HepG2 (cell line): Measurements from ENCODE around the gene ZFP36L2. TPM values are rescaled to one million over a fixed set of nuclear protein-coding genes. Genes with fewer than 3 reads are reported as not detected.

Experiments used
- BATF2 ChIP-seq: sonication (generic); formaldehyde crosslinking; IDR thresholded peaks from 2 replicates; pipeline ENCODE4 v1.8.0; 2022; ENCODE audit warnings: mild to moderate bottlenecking, missing genetic modification reagents, moderate library complexity
- E2F2 ChIP-seq: sonication (generic); formaldehyde crosslinking; IDR thresholded peaks from 2 replicates; pipeline ENCODE4 v1.4.0; 2020; ENCODE audit warnings: missing genetic modification reagents, borderline replicate concordance
- E2F5 ChIP-seq: sonication (generic); formaldehyde crosslinking; conservative IDR thresholded peaks from 2 replicates; pipeline ENCODE4 v1.4.0; 2020; ENCODE audit warnings: missing genetic modification reagents
- ESRRA ChIP-seq: sonication (generic); formaldehyde crosslinking; IDR thresholded peaks from 2 replicates; pipeline ENCODE4 v1.5.1; 2020; ENCODE audit warnings: mild to moderate bottlenecking, low read depth, missing genetic modification reagents
- FLYWCH1 ChIP-seq: sonication (generic); formaldehyde crosslinking; IDR thresholded peaks from 2 replicates; pipeline ENCODE4 v1.8.1; 2023; ENCODE audit warnings: mild to moderate bottlenecking, missing genetic modification reagents
- GABPB1 ChIP-seq: IDR thresholded peaks from 2 replicates; pipeline ENCODE4 v1.6.1; 2016; ENCODE audit warnings: mild to moderate bottlenecking, missing genetic modification reagents, moderate library complexity, missing compliant biosample characterization
- GATAD2A ChIP-seq: IDR thresholded peaks from 2 replicates; pipeline ENCODE4 v1.6.1; 2016
- HCFC1 ChIP-seq: fragments of 150-350 bp; IDR thresholded peaks from 2 replicates; pipeline ENCODE4 v1.6.1; 2014; ENCODE audit warnings: low read depth, low read length
- IRF9 ChIP-seq: sonication (generic); formaldehyde crosslinking; IDR thresholded peaks from 2 replicates; pipeline ENCODE4 v1.8.0; 2022; ENCODE audit warnings: missing genetic modification reagents, mild to moderate bottlenecking, borderline replicate concordance
- ISX ChIP-seq: sonication (generic); formaldehyde crosslinking; conservative IDR thresholded peaks from 2 replicates; pipeline ENCODE4 v1.5.0; 2020; ENCODE audit warnings: missing genetic modification reagents
- KMT2A ChIP-seq: sonication (generic); formaldehyde crosslinking; IDR thresholded peaks from 2 replicates; pipeline ENCODE4 v1.4.0; 2020; ENCODE audit warnings: missing genetic modification reagents
- MLX ChIP-seq: IDR thresholded peaks from 2 replicates; pipeline ENCODE4 v1.6.1; 2016
- MTA1 ChIP-seq: sonication (generic); formaldehyde crosslinking; IDR thresholded peaks from 2 replicates; pipeline ENCODE4 v1.4.0; 2020; ENCODE audit warnings: missing genetic modification reagents, mild to moderate bottlenecking, borderline replicate concordance
- RARG ChIP-seq: sonication (generic); formaldehyde crosslinking; IDR thresholded peaks from 2 replicates; pipeline ENCODE4 v1.4.0; 2020; ENCODE audit warnings: low read depth, mild to moderate bottlenecking, missing genetic modification reagents
- SMYD3 ChIP-seq: sonication (generic); formaldehyde crosslinking; IDR thresholded peaks from 2 replicates; pipeline ENCODE4 v1.8.1; 2023; ENCODE audit warnings: mild to moderate bottlenecking, missing genetic modification reagents
- XRCC5 ChIP-seq: fragments of 200-400 bp; formaldehyde crosslinking; optimal IDR thresholded peaks from 2 replicates; pipeline ENCODE3; 2017; ENCODE audit warnings: mild to moderate bottlenecking, low read length
- YY1 ChIP-seq: IDR thresholded peaks from 2 replicates; pipeline ENCODE4 v1.6.1; 2011; ENCODE audit warnings: low read length, low read depth, moderate library complexity, mild to moderate bottlenecking; ENCODE audit not compliant: insufficient read depth, insufficient replicate concordance
- ZBTB3 ChIP-seq: sonication (generic); formaldehyde crosslinking; IDR thresholded peaks from 2 replicates; pipeline ENCODE4 v1.4.0; 2020; ENCODE audit warnings: low read depth, mild to moderate bottlenecking, moderate library complexity, missing genetic modification reagents, borderline replicate concordance
- ZNF138 ChIP-seq: sonication (generic); formaldehyde crosslinking; IDR thresholded peaks from 2 replicates; pipeline ENCODE4 v1.5.0; 2020; ENCODE audit warnings: mild to moderate bottlenecking, low read depth, missing genetic modification reagents
- ZNF224 ChIP-seq: sonication (generic); formaldehyde crosslinking; IDR thresholded peaks from 2 replicates; pipeline ENCODE4 v1.5.0; 2020; ENCODE audit warnings: mild to moderate bottlenecking, missing genetic modification reagents
- ZNF263 ChIP-seq: sonication (generic); formaldehyde crosslinking; IDR thresholded peaks from 2 replicates; pipeline ENCODE4 v1.4.0; 2020; ENCODE audit warnings: missing genetic modification reagents
- ZNF337 ChIP-seq: sonication (generic); formaldehyde crosslinking; IDR thresholded peaks from 2 replicates; pipeline ENCODE4 v1.5.1; 2020; ENCODE audit warnings: missing genetic modification reagents, low read depth, mild to moderate bottlenecking, borderline replicate concordance
- ZNF713 ChIP-seq: sonication (generic); formaldehyde crosslinking; IDR thresholded peaks from 2 replicates; pipeline ENCODE4 v1.4.0; 2020; ENCODE audit warnings: mild to moderate bottlenecking, missing genetic modification reagents
- ZNF768 ChIP-seq: sonication (generic); formaldehyde crosslinking; IDR thresholded peaks from 2 replicates; pipeline ENCODE4 v1.4.0; 2020; ENCODE audit warnings: missing genetic modification reagents
- ZNF776 ChIP-seq: sonication (generic); formaldehyde crosslinking; IDR thresholded peaks from 2 replicates; pipeline ENCODE4 v1.4.0; 2020; ENCODE audit warnings: mild to moderate bottlenecking, missing genetic modification reagents
- ZNF790 ChIP-seq: sonication (generic); formaldehyde crosslinking; IDR thresholded peaks from 2 replicates; pipeline ENCODE4 v1.8.0; 2022; ENCODE audit warnings: missing genetic modification reagents, mild to moderate bottlenecking, borderline replicate concordance
- ZSCAN21 ChIP-seq: sonication (generic); formaldehyde crosslinking; IDR thresholded peaks from 2 replicates; pipeline ENCODE4 v1.8.0; 2022; ENCODE audit warnings: mild to moderate bottlenecking, missing genetic modification reagents, moderate library complexity, borderline replicate concordance
- ZSCAN31 ChIP-seq: sonication (generic); formaldehyde crosslinking; IDR thresholded peaks from 2 replicates; pipeline ENCODE4 v1.5.0; 2020; ENCODE audit warnings: low read depth, mild to moderate bottlenecking, missing genetic modification reagents
- polyA plus RNA-seq, 8 experiments: library from polyadenylated mRNA; depleted of rRNA in 3 of 8; stranded (reverse) in 7 of 8; unstranded in 1 of 8; fragments of >200 nt; fragmentation: Illumina TruSeq in 4 of 8; extraction: Trizol in 4 of 8; gene quantifications; 2 replicates each; pipeline versions ENCODE4 v1.2.1 to v1.2.3, GENCODE V29; 2011 to 2016; ENCODE audit warnings: low read depth in 4 of 8, missing spikeins in 1 of 8, mixed read lengths in 1 of 8; ENCODE audit not compliant: insufficient read depth in 1 of 8
- total RNA-seq, 5 experiments: library from RNA; depleted of rRNA; stranded (reverse); fragments of >200 nt; fragmentation: Illumina TruSeq; extraction: Trizol; gene quantifications; 2 replicates each; pipeline ENCODE4 v1.2.3, GENCODE V29; 2016; ENCODE audit warnings: low read depth in 1 of 5

Gene ZFP36L2
- total and polyA plus RNA-seq, 2 of the 13 experiments (the other 11 are each of a cell fraction or from before 2014, with no cell fraction given): 11.2 to 21.8 TPM

GRCh38 chr2:43186679-43187374 is 39.6 kb downstream of the ZFP36L2 start (continued):
- TF ChIP-seq IRF9 (CRISPR knock-in tag) (peak; percentile 64; the same call in 1 of the 2 replicates), ZNF224 (CRISPR knock-in tag) (no peak), GATAD2A (peak; percentile 38; the same call in 1 of the 2 replicates), ESRRA (CRISPR knock-in tag) (no peak), MLX (no peak), ZNF768 (CRISPR knock-in tag) (no peak), BATF2 (CRISPR knock-in tag) (no peak), ZNF776 (CRISPR knock-in tag) (no peak), HCFC1 (no peak), YY1 (no peak), RARG (CRISPR knock-in tag) (no peak), ZSCAN21 (CRISPR knock-in tag) (no peak), ZNF138 (no peak), E2F5 (CRISPR knock-in tag) (no peak), GABPB1 (CRISPR knock-in tag) (peak; percentile 27; the same call in 1 of the 2 replicates), XRCC5 (no peak), ZNF713 (CRISPR knock-in tag) (no peak), ZNF790 (CRISPR knock-in tag) (no peak), KMT2A (CRISPR knock-in tag) (no peak), ZSCAN31 (CRISPR knock-in tag) (no peak), E2F2 (no peak), ISX (CRISPR knock-in tag) (no peak), FLYWCH1 (CRISPR knock-in tag) (no peak), ZBTB3 (CRISPR knock-in tag) (no peak), ZNF263 (CRISPR knock-in tag) (no peak), MTA1 (CRISPR knock-in tag) (no peak; the same call in 1 of the 2 replicates), SMYD3 (no peak), ZNF337 (CRISPR knock-in tag) (no peak)
